C4-2B (cell line): ENCODE measurements around the gene BLOC1S5.
"Not testable (repeated sequence)": the region's sequence is repeated elsewhere in the genome, so short reads cannot be mapped to it uniquely, and the experiment has no call there.

Source experiments
- H3K27ac ChIP-seq: fragments of 450-650 bp; 2 replicates; pipeline ENCODE4 v1.5.1; 2017
- CTCF ChIP-seq: fragments of 450-650 bp; conservative IDR thresholded peaks from 2 replicates; pipeline ENCODE4 v1.5.1; 2017; ENCODE audit warnings: mild to moderate bottlenecking
- ZFX ChIP-seq: fragments of 450-650 bp; IDR thresholded peaks from 2 replicates; pipeline ENCODE4 v1.6.1; 2017

BLOC1S5 gene

GRCh38 chr6:8041913-8042583 is 22.1 kb downstream of the BLOC1S5 start:
- TF ChIP-seq ZFX = no peak
- no peak for TF ChIP-seq CTCF
- H3K27ac ChIP-seq = no peak overlapping the region

- not testable (repeated sequence) for H3K27ac ChIP-seq
These were observed 30.1 kb downstream of the BLOC1S5 start for GRCh38 chr6:8034107-8034506.

GRCh38 chr6:8030920-8031319 is 33.3 kb downstream of the BLOC1S5 start:
- TF ChIP-seq CTCF = no peak
- TF ChIP-seq ZFX = no peak
- no peak overlapping the region for H3K27ac ChIP-seq

- no peak for TF ChIP-seq ZFX
- no peak for TF ChIP-seq CTCF
- H3K27ac ChIP-seq = no peak overlapping the region
These were observed 34.8 kb downstream of the BLOC1S5 start for GRCh38 chr6:8029243-8029870.

- TF ChIP-seq ZFX (no peak), CTCF (no peak)
- H3K27ac ChIP-seq = no peak overlapping the region
These were observed 36.1 kb downstream of the BLOC1S5 start for GRCh38 chr6:8027965-8028651.

- TF ChIP-seq ZFX (no peak), CTCF (no peak)
These were observed 37.4 kb downstream of the BLOC1S5 start for GRCh38 chr6:8026800-8027199.

GRCh38 chr6:8025191-8025590 is 39.0 kb downstream of the BLOC1S5 start:
- no peak overlapping the region for H3K27ac ChIP-seq
- TF ChIP-seq ZFX = no peak
- no peak for TF ChIP-seq CTCF

More at GRCh38 chr6:8026800-8027199, 37.4 kb downstream of the BLOC1S5 start:
- H3K27ac ChIP-seq = no peak overlapping the region
